Measurements from ENCODE around the gene FBP2.

The FBP2 gene

GRCh38 chr9:94630833-94631232 is 37.2 kb upstream of the FBP2 start:
- Histone ChIP-seq H3K79me2 (no peaks in the 10 kb centered on the region), H3K4me2 (ENCODE audit: low read length) (peak overlapping the region; percentile 59), H3K27ac (peak overlapping the region; percentile 77), H2AFZ (no peak overlapping the region), H3K36me3 (ENCODE audit: control insufficient read depth, insufficient read depth, low read length) (no peaks in the 10 kb centered on the region), H3K4me3 (ENCODE audit: low read depth, low read length) (peak overlapping the region; percentile 2), H3K27me3 (ENCODE audit: control insufficient read depth, insufficient read depth, low read length) (no peaks in the 10 kb centered on the region), H3K9ac (no peak overlapping the region), H3K4me1 (peaks cover 14% of the 10 kb centered on the region), H3K9me3 (ENCODE audit: control insufficient read depth, low read length) (no peaks in the 10 kb centered on the region)
- no peak for TF ChIP-seq CTCF (IDR thresholded peaks at IDR 0.05)

GRCh38 chr9:94630281-94630680 is 36.7 kb upstream of the FBP2 start:
- Histone ChIP-seq H3K9me3 (ENCODE audit: control insufficient read depth, low read length) (no peaks in the 10 kb centered on the region), H3K27ac (peak overlapping the region; percentile 77), H2AFZ (no peak overlapping the region), H3K36me3 (ENCODE audit: control insufficient read depth, insufficient read depth, low read length) (no peaks in the 10 kb centered on the region), H3K9ac (no peak overlapping the region), H3K4me3 (ENCODE audit: low read depth, low read length) (no peak overlapping the region), H3K4me1 (peaks cover 15% of the 10 kb centered on the region), H3K27me3 (ENCODE audit: control insufficient read depth, insufficient read depth, low read length) (no peaks in the 10 kb centered on the region), H3K79me2 (no peaks in the 10 kb centered on the region), H3K4me2 (ENCODE audit: low read length) (no peak overlapping the region)
- no peak for TF ChIP-seq CTCF (IDR thresholded peaks at IDR 0.05)

- H3K4me1 ChIP-seq = peaks cover 18% of the 10 kb centered on the region
- no peak overlapping the region for H3K27ac ChIP-seq
- H3K9me3 ChIP-seq (ENCODE audit: control insufficient read depth, low read length) = no peaks in the 10 kb centered on the region
- no peak overlapping the region for H3K4me2 ChIP-seq (ENCODE audit: low read length)
- no peak for TF ChIP-seq CTCF (IDR thresholded peaks at IDR 0.05)
- no peak overlapping the region for H3K9ac ChIP-seq
- no peak overlapping the region for H2AFZ ChIP-seq
- no peaks in the 10 kb centered on the region for H3K79me2 ChIP-seq
- no peak overlapping the region for H3K4me3 ChIP-seq (ENCODE audit: low read depth, low read length)
- no peaks in the 10 kb centered on the region for H3K27me3 ChIP-seq (ENCODE audit: control insufficient read depth, insufficient read depth, low read length)
- H3K36me3 ChIP-seq (ENCODE audit: control insufficient read depth, insufficient read depth, low read length) = no peaks in the 10 kb centered on the region
Observed at GRCh38 chr9:94627287-94627686, 33.7 kb upstream of the FBP2 start.

DNA sequence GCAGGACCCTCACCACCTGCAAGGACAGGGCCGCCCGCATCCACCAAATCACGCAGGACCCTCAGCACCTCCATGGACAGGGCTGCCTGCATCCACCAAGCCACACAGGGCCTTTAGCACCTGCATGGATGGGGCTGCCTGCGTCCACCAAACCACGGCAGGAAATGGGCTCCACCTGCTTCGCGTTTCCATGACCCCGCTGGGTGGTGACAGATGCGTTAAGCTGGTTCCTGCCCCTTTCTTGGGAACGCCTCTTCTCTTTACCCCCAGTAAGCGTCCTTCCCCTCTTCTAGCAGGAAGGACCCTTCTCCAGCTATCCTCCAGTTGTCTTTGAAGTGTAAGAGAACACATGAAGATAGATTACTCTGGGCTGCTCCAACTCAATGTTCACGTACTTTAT is 32.2 kb upstream of the FBP2 start:
- Histone ChIP-seq H3K27ac (peak overlapping the region; percentile 72), H3K4me1 (peaks cover 20% of the 10 kb centered on the region), H3K9me3 (ENCODE audit: control insufficient read depth, low read length) (no peaks in the 10 kb centered on the region), H3K27me3 (ENCODE audit: control insufficient read depth, insufficient read depth, low read length) (no peaks in the 10 kb centered on the region), H3K4me2 (ENCODE audit: low read length) (no peak overlapping the region), H3K4me3 (ENCODE audit: low read depth, low read length) (no peak overlapping the region), H3K9ac (no peak overlapping the region), H3K36me3 (ENCODE audit: control insufficient read depth, insufficient read depth, low read length) (no peaks in the 10 kb centered on the region), H2AFZ (no peak overlapping the region), H3K79me2 (no peaks in the 10 kb centered on the region)
- no peak for TF ChIP-seq CTCF (IDR thresholded peaks at IDR 0.05)

DNA sequence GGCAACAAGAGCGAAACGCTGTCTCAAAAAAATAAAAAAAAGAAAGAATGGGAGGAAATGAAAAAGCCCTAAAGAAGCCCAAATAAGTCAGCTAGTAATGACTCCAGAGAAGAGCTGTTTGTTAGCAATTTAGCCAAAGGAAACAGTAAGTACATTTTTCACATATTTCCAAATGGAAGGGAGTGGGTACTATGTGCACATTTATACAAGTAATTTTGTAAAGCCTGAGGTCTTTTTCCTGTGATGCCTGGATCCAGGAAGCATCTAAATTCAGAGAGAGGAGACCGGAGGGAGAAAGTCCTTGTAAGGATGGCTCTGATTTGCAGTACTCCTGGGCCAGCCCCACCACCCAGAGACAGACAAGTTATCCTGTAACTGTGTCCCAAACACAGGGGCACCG is 31.0 kb upstream of the FBP2 start:
- Histone ChIP-seq H3K9me3 (ENCODE audit: control insufficient read depth, low read length) (no peaks in the 10 kb centered on the region), H3K9ac (no peak overlapping the region), H3K27me3 (ENCODE audit: control insufficient read depth, insufficient read depth, low read length) (no peaks in the 10 kb centered on the region), H3K27ac (peak overlapping the region; percentile 72), H3K79me2 (no peaks in the 10 kb centered on the region), H2AFZ (no peak overlapping the region), H3K4me2 (ENCODE audit: low read length) (no peak overlapping the region), H3K4me3 (ENCODE audit: low read depth, low read length) (no peak overlapping the region), H3K36me3 (ENCODE audit: control insufficient read depth, insufficient read depth, low read length) (no peaks in the 10 kb centered on the region), H3K4me1 (peaks cover 11% of the 10 kb centered on the region)
- no peak for TF ChIP-seq CTCF (IDR thresholded peaks at IDR 0.05)

All from parathyroid adenoma (tissue), 2 donors.